NCI-H1105 treated with DMSO at 0.1 percent for 48 hours (cell line): Measurements from ENCODE around the gene CDH12.
A peak's percentile ranks its signal among the peaks of the same experiment; 100 is the strongest.
"Not testable (repeated sequence)": the region's sequence is repeated elsewhere in the genome, so short reads cannot be mapped to it uniquely, and the experiment has no call there.

Experiments
- DNase-seq: peaks from one replicate; lab custom pipeline; 2025; lab: John Stamatoyannopoulos, UW

Gene CDH12

GRCh38 chr5:22650511-22650910 lies 202.6 kb downstream of the CDH12 start:
- DNase-seq, result peak; percentile 17

DNA sequence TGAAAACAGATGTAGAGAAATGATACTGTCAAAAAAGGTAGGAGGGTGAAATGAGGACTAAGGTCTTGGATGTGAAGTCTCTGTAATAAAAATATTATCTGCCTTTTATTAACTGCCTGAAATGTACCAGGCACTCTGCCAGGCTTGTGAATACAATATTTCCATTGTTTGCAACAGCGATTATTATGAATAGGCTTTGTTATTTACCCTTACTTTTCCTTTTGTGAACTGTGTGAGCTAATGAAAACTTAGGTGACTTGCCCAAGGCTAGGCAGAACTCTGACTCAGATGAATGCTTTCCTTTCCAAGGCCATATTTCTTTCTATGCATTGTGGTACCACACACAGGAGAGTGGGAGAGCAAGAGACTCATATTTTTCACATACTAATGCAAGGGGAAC lies 204.1 kb downstream of the CDH12 start:
- peak; percentile 75 for DNase-seq

GRCh38 chr5:22644859-22645258 lies 208.3 kb downstream of the CDH12 start:
- no peak for DNase-seq

DNA sequence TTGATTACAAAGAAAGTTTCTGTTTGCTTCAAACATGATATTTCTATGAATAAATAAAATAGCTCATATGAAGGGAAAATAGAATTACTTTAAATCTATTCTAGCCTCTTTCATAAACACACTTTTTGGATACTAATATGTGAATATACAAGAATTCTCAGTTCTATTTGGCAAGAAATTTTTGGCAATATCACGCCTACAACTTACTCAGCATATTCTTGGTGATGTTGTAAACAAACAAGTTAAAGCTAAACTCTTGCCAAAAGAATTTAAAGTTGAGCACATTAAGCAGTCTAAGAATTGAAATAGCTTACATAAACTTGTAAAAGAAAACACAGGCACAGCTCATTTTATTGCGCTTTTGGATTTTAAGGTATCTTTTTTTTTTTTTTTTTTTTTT lies 209.8 kb downstream of the CDH12 start:
- no peak for DNase-seq

- no peak for DNase-seq
Observed at GRCh38 chr5:22631683-22632082, 221.5 kb downstream of the CDH12 start.

DNA sequence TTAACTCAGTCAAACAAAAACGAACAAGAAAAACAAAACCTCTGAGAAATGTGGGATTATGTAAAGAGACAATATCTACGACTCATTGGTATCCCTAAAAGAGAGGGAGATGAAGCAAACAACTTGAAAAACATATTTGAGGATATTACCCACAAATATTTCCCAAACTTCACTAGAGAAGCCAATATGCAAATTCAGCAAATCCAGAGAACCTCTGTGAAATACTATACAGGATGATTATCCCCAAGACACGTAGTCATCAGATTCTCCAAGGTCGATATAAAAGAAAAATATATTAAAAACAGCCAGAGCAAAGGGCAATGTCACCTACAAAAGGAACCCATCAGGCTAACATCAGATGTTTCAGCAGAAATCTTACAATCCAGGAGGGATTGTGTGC lies 226.1 kb downstream of the CDH12 start:
- DNase-seq, result no peak

- DNase-seq, result no peak
Observed at GRCh38 chr5:22625451-22625850, 227.7 kb downstream of the CDH12 start.

- no peak for DNase-seq
Observed at GRCh38 chr5:22621084-22621483, 232.1 kb downstream of the CDH12 start.

DNA sequence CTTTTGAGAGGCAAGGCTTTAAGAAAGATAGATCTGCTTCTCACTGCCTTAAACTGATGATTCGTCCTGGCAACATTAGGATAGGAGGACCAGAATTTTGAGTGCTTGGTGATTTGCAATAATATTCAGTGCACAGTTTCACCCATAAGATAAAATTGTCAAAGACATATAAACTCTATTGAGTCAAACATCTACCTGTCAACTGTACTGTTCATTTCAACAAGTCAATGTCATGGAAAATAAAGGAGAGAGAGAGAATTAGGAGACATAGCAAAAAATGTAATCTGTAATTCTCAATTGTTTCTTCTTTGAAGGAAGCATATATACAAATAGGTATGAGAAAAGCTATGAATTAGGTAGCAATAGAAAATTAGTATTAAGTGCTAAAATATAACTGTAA lies 237.2 kb downstream of the CDH12 start:
- no peak for DNase-seq

GRCh38 chr5:22614486-22615094 lies 238.6 kb downstream of the CDH12 start:
- DNase-seq, result no peak

- DNase-seq, result no peak
Observed at GRCh38 chr5:22612928-22613327, 240.2 kb downstream of the CDH12 start.

GRCh38 chr5:22611327-22611726 lies 241.8 kb downstream of the CDH12 start:
- no peak for DNase-seq

GRCh38 chr5:22607498-22607897 lies 245.6 kb downstream of the CDH12 start:
- DNase-seq, result not testable (repeated sequence)

- DNase-seq, result no peak
Observed at GRCh38 chr5:22605473-22605872, 247.7 kb downstream of the CDH12 start.

GRCh38 chr5:22604711-22605110 lies 248.4 kb downstream of the CDH12 start:
- no peak for DNase-seq

GRCh38 chr5:22598796-22599195 lies 254.3 kb downstream of the CDH12 start:
- no peak for DNase-seq

- DNase-seq, result no peak
Observed at GRCh38 chr5:22596404-22596970, 256.7 kb downstream of the CDH12 start.

DNA sequence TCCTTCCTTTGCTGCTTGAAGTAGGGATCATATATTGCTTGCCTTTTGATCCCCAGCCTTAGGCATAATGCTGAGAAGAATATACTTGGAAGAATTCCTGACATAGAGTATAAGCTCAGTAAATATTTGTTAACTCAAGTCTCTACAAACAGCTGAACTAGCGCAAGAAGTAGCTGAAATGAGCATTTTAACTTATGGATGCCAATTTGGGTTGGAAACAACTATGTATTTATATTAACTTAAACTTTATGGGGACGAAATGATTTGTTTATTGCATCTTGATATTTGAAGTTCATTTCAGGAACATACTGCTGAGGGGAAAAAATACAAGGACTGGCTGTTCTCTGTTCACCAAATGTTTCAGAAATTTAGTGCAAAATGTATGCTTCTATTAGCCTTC lies 258.7 kb downstream of the CDH12 start:
- DNase-seq, result no peak

DNA sequence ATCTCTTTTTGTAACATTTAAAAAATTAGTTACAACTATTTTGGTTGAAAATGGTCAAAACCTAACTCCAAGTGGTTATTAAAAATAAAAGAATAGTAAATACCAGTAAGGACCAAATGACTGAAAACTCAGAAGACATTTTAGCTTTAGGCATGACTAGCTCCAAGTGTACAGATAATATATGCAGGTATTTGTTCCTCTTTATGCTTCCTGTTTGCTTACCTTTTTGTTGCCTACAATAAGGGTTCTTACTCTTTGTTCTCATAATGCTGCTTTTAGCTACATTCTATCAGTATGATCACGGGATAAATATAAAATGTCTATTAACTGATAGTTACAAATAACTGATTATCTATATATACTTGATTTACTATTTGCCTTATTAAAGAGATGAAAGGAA lies 259.6 kb downstream of the CDH12 start:
- DNase-seq, result no peak

DNA sequence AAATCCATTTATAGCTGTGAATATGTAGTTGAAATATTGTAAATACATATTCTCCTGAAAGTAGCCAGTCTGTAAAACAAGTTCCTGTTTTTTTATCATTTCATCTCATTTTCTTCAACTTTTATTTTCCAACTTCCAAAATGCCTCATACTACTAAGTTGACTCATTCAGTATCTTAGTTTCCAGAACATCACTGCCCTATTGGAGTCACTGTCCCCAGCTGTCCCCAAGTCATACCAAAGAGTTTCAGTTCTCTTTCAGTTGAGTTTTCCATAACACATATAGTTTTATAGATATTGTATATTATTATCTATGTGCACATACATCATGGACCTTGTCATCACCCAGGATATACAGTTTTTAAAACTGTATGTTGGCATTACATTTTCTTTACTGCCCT lies 261.7 kb downstream of the CDH12 start:
- DNase-seq, result no peak

DNA sequence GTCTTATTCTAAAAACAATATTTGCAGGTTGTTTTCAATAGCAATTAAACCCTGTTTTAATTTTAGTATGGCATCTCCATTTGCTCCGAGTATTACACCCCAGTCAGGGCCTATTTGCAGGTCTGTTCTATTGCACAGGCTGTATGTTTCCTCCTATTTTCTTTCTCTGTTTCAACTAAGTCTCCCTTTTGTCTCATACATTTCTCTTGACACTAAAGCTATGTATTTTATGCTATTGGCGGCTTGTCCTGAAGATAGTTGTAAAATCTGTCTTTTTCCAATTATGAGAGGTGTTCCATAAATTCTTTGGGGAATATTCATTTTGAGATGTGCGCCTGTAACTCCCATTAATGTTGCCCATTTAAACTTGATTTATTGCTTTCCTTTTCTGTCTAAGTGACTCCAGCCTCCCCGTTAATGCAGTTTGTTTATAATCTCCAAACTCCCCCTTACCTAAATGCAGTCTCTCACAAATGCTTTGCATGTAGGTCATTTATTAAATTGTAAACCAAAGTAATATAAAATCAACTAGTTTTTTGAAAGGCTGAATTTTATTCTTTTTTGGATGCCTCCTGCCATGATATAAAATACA lies 262.4 kb downstream of the CDH12 start:
- DNase-seq, result no peak

DNA sequence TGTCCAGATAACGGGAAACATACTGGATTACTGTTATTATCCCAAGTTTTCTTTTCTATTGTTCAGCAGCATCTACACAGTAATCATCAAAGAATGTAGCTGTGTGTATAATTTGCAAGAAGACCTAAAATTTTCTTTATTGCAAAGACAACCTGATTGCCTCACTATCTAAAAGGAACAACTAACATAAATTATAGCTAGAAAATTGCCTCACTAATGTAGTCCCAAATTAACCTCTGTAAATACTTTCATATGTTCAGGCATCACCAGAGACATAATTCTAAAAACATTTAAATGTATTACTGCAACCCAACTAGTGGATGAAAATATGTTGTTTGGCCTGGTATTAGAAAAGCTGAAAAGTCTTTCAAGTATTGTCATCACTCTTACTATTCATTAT lies 275.4 kb downstream of the CDH12 start:
- DNase-seq, result no peak

DNA sequence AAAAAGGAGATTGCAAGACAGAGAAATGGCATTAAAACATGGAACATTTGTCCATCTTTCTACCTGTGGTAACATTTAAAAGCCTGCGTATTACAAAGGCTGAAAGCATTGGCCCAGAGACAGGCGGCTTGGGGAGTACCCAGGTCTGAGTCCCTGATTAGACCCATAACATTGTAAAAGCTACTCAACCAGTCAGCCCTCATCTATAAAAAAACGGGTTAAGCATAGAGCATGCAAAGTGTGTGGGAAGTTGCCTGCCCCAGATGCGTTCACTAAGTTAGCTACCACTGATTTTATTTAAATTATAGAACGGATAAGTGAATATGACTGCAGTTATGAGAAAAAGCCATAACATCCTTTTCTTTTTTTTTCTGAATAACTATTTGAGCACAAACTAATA lies 276.1 kb downstream of the CDH12 start:
- DNase-seq, result no peak

DNA sequence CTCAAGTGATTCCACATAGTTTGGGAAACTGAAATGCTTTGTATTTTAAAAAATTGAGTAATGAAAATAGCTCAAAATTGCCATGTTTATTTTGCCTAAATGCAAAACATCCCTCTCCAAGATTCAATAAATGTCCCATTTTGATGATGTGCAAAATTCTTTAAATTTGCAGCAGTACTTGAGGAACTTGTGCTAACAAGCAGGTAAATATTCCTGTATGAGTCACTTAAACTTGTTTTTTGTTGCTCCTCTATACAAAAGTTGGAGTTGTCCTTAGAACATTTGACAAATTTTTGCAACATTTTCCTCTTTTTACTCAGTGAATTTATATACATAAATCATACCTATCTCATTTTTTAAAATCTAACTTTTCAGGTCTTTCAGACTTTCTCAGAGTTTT lies 280.2 kb downstream of the CDH12 start:
- DNase-seq, result no peak
